Suprapubic skin (tissue), 4 donors: Measurements from ENCODE around the gene CD44. TPM values are rescaled to one million over a fixed set of nuclear protein-coding genes. Genes with fewer than 3 reads are reported as not detected.

Experiments
- DNase-seq, 2 donors: peaks; one replicate each; pipeline ENCODE4 v3.0.0-alpha.2; 2019; ENCODE audit warnings: low spot score in 2 of 2
- H3K27ac ChIP-seq: fragments of 200-600 bp; sonication (generic); one replicate; pipeline ENCODE4 v1.5.1; 2019
- H3K27me3 ChIP-seq: fragments of 200-600 bp; sonication (generic); one replicate; pipeline ENCODE4 v1.5.1; 2019
- H3K36me3 ChIP-seq: fragments of 200-600 bp; sonication (generic); one replicate; pipeline ENCODE4 v1.5.1; 2019
- H3K4me1 ChIP-seq: fragments of 200-600 bp; sonication (generic); one replicate; pipeline ENCODE4 v1.5.1; 2019
- H3K4me3 ChIP-seq: fragments of 200-600 bp; sonication (generic); one replicate; pipeline ENCODE4 v1.5.1; 2019; ENCODE audit warnings: mild to moderate bottlenecking
- H3K9me3 ChIP-seq: fragments of 200-600 bp; sonication (generic); one replicate; pipeline ENCODE4 v1.5.1; 2019
- EP300 ChIP-seq: sonication (generic); formaldehyde crosslinking; IDR thresholded peaks from one replicate; pipeline ENCODE4 v1.6.1; 2017; ENCODE audit warnings: antibody characterized with exemption
- POLR2A ChIP-seq, 2 donors: fragments of 450-650 bp; IDR thresholded peaks; one replicate each; pipeline ENCODE4 v1.6.1; 2017; ENCODE audit warnings: antibody characterized with exemption in 2 of 2, mild to moderate bottlenecking in 2 of 2, moderate library complexity in 2 of 2
- POLR2AphosphoS5 ChIP-seq, 3 donors: sonication (generic); formaldehyde crosslinking; IDR thresholded peaks; one replicate each; pipeline ENCODE4 v1.6.1; 2017; ENCODE audit warnings: antibody characterized with exemption in 3 of 3
- WGBS: methylation state at CpG from one replicate; pipeline ENCODE4 v1.1.5; 2018; 5-methylcytosine and 5-hydroxymethylcytosine counted together
- total RNA-seq, 4 donors: library from RNA; depleted of rRNA; stranded (reverse); fragments of >200 nt; gene quantifications; one replicate each; pipeline ENCODE4 v1.1.0, GENCODE V29; 2016
- TF ChIP-seq, protein P1 (sequence below), 2 donors: fragments of 200-600 bp in 1 of 2; fragments of 450-650 bp in 1 of 2; sonication (generic) in 1 of 2; IDR thresholded peaks; one replicate each; pipeline ENCODE4 v1.5.1; 2016 to 2019; ENCODE audit warnings: antibody characterized with exemption in 2 of 2, mild to moderate bottlenecking in 1 of 2, moderate library complexity in 1 of 2

CD44 gene
- total RNA-seq, 4 donors from 2014 or later = 1,361 to 2,207 (median 1,502) TPM

DNA sequence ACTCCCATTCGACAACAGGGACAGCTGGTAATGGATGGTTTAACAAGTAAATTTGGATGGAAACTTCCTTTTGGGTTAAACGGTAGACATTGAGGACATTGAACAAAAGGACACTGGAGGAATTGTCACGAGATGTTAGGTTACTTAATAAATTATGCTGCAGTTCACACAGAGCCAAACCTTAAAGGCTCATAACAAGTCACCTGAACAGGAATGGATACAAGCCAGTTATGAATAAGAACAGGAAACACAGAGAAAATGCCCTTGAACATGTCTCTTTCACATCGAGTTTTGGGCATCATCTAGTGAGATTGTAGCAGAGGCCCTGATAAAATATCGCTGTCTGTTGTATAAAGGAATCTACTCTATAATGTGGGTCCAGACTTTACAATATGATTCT, 65.6 kb downstream of the CD44 start:
- H3K27me3 ChIP-seq = no peaks in the 10 kb centered on the region
- H3K4me1 ChIP-seq = no peaks in the 10 kb centered on the region
- H3K4me3 ChIP-seq = no peak overlapping the region
- TF ChIP-seq, protein P1, sequence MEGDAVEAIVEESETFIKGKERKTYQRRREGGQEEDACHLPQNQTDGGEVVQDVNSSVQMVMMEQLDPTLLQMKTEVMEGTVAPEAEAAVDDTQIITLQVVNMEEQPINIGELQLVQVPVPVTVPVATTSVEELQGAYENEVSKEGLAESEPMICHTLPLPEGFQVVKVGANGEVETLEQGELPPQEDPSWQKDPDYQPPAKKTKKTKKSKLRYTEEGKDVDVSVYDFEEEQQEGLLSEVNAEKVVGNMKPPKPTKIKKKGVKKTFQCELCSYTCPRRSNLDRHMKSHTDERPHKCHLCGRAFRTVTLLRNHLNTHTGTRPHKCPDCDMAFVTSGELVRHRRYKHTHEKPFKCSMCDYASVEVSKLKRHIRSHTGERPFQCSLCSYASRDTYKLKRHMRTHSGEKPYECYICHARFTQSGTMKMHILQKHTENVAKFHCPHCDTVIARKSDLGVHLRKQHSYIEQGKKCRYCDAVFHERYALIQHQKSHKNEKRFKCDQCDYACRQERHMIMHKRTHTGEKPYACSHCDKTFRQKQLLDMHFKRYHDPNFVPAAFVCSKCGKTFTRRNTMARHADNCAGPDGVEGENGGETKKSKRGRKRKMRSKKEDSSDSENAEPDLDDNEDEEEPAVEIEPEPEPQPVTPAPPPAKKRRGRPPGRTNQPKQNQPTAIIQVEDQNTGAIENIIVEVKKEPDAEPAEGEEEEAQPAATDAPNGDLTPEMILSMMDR (IDR thresholded peaks at IDR 0.05) = no peak
- TF ChIP-seq EP300 = no peak
- TF ChIP-seq POLR2AphosphoS5 (IDR thresholded peaks at IDR 0.05) = no peak
- TF ChIP-seq POLR2A (IDR thresholded peaks at IDR 0.05) = no peak
- 78% methylated on average over 5 of the region's 5 CpGs for WGBS
- H3K36me3 ChIP-seq = peaks cover 90% of the 10 kb centered on the region
- DNase-seq = no peak
- H3K9me3 ChIP-seq = no peaks in the 10 kb centered on the region
- H3K27ac ChIP-seq = no peak overlapping the region

DNA sequence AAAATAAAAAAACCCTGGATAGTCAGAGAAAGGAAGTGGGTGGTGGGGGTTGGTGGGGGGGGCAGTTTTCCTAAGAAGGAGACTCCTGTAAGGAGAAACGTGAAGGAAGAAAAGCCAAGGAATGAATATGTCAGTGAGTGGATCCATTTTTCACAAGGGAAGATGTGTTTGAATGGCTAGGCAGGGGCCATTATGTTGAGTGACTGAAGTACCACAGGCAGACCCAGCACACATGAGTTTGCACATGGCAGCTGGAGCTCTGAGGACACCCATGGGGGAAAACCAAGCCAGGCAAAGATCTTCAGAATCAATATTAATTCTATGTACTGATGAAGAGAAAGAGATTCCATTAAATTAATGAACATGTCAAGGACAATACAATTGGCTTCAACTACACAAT, 67.6 kb downstream of the CD44 start:
- no peak for DNase-seq
- H3K4me1 ChIP-seq = no peaks in the 10 kb centered on the region
- WGBS = 88% methylated on average over 1 of the region's 1 CpG
- H3K27me3 ChIP-seq = no peaks in the 10 kb centered on the region
- no peak overlapping the region for H3K4me3 ChIP-seq
- no peak overlapping the region for H3K27ac ChIP-seq
- no peaks in the 10 kb centered on the region for H3K9me3 ChIP-seq
- H3K36me3 ChIP-seq = peaks cover 87% of the 10 kb centered on the region
- TF ChIP-seq POLR2AphosphoS5 (IDR thresholded peaks at IDR 0.05) (no peak), EP300 (no peak), POLR2A (IDR thresholded peaks at IDR 0.05) (no peak)
- TF ChIP-seq, protein P1 (IDR thresholded peaks at IDR 0.05) = no peak

DNA sequence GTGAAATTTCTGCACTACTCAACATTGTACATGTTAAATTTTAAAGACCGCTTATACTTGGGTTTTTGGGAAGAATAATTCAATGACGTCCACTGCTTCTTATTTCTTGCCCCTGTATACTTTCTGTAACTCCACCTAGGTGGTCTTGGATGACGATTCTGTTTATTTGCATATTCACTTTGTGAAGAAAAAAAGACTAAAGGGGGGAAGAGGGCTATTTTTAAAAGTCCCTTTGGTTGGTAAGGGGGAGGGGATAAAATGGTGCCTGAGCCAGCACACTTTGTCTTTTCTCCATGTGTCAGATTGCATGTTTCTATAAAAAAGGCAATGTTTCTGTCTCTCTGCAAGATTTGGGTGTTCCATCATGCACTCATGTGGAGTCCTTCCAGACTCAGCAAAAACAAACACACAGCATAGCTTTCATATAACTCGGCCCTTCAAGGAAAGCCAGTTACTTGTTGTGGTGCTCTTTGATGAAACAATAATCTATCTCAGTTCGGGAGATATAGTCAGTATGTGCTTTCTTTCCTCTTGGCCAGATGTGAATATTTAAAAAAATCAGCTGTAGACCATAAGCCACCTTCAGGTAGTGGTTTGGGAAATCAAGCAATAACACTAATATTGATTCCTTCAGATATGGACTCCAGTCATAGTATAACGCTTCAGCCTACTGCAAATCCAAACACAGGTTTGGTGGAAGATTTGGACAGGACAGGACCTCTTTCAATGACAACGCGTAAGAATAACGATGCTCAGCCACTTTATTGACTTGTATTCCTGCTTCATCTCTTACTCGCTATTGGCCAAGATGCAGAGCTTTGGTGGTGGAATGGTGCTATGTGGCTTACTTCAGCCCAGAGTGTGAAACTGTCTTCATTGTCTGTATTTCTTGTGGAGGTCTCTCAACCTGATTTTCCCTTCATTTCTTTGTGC, 68.8 kb downstream of the CD44 start:
- Histone ChIP-seq H3K4me3 (no peak overlapping the region), H3K27ac (no peak overlapping the region), H3K36me3 (peaks cover 77% of the 10 kb centered on the region), H3K27me3 (no peaks in the 10 kb centered on the region), H3K9me3 (no peaks in the 10 kb centered on the region), H3K4me1 (peaks cover 9% of the 10 kb centered on the region)
- TF ChIP-seq, protein P1 (IDR thresholded peaks at IDR 0.05) = no peak
- TF ChIP-seq POLR2AphosphoS5 (IDR thresholded peaks at IDR 0.05) (no peak), POLR2A (IDR thresholded peaks at IDR 0.05) (no peak), EP300 (no peak)
- WGBS = 90% methylated on average over 10 of the region's 10 CpGs
- DNase-seq = no peak

DNA sequence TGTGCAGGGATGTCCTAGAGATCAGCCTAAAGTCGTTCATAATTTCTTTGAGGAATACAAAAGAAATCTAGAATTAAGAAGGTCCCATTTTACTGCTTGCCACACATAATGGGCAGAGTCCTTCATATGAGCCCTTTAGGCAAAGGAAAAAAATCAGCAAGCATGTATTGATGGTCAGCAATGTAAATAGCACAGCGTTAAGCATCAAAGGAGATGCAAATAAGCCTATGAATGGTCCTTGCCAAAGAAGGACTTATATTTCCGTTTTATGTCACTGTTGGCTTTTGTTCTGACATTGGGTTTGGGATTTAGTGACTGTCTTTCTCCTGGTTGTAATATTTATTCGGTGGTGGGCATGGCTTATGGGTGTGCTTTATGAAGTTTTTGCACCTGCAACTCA, 69.8 kb downstream of the CD44 start:
- no peak for DNase-seq
- 64% methylated on average over 4 of the region's 4 CpGs for WGBS

More for the DNA sequence above, 69.8 kb downstream of the CD44 start:
- peaks cover 69% of the 10 kb centered on the region for H3K36me3 ChIP-seq
- H3K27me3 ChIP-seq = no peaks in the 10 kb centered on the region
- TF ChIP-seq POLR2A (IDR thresholded peaks at IDR 0.05) (no peak), EP300 (no peak), POLR2AphosphoS5 (IDR thresholded peaks at IDR 0.05) (no peak)
- TF ChIP-seq, protein P1 (IDR thresholded peaks at IDR 0.05) = no peak
- no peak overlapping the region for H3K27ac ChIP-seq
- H3K9me3 ChIP-seq = no peaks in the 10 kb centered on the region
- peaks cover 19% of the 10 kb centered on the region for H3K4me1 ChIP-seq
- no peak overlapping the region for H3K4me3 ChIP-seq
